ENCODE results near the gene ZNF319.

DNA sequence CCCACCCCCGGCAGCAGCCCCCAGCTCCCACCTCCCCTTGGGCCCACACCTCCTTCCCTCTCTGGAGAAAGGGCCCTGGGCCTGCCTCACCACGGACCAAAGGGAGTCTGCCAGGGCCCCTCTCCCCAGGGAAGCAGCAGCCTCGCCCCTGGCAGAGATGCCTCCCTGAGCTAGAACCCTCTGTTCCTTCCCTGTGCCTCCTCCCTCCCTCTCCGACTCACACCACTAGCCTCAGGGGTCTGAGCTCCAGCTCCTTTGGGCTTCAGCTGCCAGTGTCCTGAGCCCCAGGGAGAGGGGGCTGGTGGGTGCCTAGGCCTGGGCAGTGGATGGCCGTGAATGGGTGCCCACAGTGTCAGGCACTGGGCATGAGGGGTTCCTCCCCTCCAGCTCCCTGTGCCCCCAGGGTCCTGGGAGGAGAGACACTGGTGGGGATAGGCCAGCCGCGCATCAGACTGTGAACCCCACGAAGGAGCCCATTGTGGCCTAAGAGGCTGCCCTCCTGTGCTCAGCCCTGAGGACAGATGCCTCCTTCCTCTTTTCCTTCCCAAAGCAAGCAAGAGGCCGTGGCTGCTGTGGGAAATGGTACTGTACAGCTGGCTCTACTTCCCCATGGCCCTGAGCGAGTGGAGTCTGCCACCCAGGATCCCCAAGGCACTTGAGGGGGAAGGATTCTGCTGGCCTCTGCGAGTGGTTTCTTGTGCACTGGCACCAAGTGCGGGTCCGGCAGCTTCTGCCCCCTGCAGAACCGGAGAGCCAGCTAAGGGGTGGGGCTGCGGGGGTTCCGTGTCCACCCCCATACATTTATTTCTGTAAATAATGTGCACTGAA, 45.8 kb upstream of the ZNF319 start:
- TF ChIP-seq, protein P1, sequence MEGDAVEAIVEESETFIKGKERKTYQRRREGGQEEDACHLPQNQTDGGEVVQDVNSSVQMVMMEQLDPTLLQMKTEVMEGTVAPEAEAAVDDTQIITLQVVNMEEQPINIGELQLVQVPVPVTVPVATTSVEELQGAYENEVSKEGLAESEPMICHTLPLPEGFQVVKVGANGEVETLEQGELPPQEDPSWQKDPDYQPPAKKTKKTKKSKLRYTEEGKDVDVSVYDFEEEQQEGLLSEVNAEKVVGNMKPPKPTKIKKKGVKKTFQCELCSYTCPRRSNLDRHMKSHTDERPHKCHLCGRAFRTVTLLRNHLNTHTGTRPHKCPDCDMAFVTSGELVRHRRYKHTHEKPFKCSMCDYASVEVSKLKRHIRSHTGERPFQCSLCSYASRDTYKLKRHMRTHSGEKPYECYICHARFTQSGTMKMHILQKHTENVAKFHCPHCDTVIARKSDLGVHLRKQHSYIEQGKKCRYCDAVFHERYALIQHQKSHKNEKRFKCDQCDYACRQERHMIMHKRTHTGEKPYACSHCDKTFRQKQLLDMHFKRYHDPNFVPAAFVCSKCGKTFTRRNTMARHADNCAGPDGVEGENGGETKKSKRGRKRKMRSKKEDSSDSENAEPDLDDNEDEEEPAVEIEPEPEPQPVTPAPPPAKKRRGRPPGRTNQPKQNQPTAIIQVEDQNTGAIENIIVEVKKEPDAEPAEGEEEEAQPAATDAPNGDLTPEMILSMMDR (conservative IDR thresholded peaks at IDR 0.05; ENCODE audit: low read length), result no peak
- no peak for TF ChIP-seq EZH2phosphoT487 (IDR thresholded peaks at IDR 0.05; ENCODE audit: borderline replicate concordance, low read depth, low read length)

Measured in OCI-LY7 (cell line).